HepG2 (cell line): Measurements from ENCODE around the gene LPIN3. TPM values are rescaled to one million over a fixed set of nuclear protein-coding genes. Genes with fewer than 3 reads are reported as not detected.

ENCODE experiments used
- AKNA ChIP-seq: sonication (generic); formaldehyde crosslinking; IDR thresholded peaks from 2 replicates; pipeline ENCODE4 v1.4.0; 2020; ENCODE audit warnings: missing genetic modification reagents, borderline replicate concordance
- ATF4 ChIP-seq, 2 experiments: fragments of 450-650 bp in 1 of 2; sonication (generic) in 1 of 2; formaldehyde crosslinking; IDR thresholded peaks; 2 replicates each; pipeline versions ENCODE4 v1.5.0 to v1.8.0; 2020 to 2022; ENCODE audit warnings: mild to moderate bottlenecking in 1 of 2, missing genetic modification reagents in 1 of 2
- GMEB2 ChIP-seq: IDR thresholded peaks from 2 replicates; pipeline ENCODE4 v1.6.1; 2016; ENCODE audit warnings: missing biosample characterization, missing genetic modification reagents, low read depth
- HDAC1 ChIP-seq: sonication (generic); formaldehyde crosslinking; IDR thresholded peaks from 2 replicates; pipeline ENCODE4 v1.5.1; 2020; ENCODE audit warnings: mild to moderate bottlenecking, missing genetic modification reagents
- HMG20B ChIP-seq: conservative IDR thresholded peaks from 2 replicates; pipeline ENCODE4 v1.6.1; 2016; ENCODE audit warnings: missing genetic modification reagents, missing compliant biosample characterization
- KLF13 ChIP-seq: sonication (generic); formaldehyde crosslinking; IDR thresholded peaks from 2 replicates; pipeline ENCODE4 v1.4.0; 2020; ENCODE audit warnings: mild to moderate bottlenecking, missing genetic modification reagents
- MNT ChIP-seq: fragments of 450-650 bp; IDR thresholded peaks from 2 replicates; pipeline ENCODE4 v1.6.1; 2016
- NFIC ChIP-seq: IDR thresholded peaks from 2 replicates; pipeline ENCODE4 v1.6.1; 2012; ENCODE audit warnings: mild to moderate bottlenecking, low read length, inconsistent platforms
- PHF20 ChIP-seq: sonication (generic); formaldehyde crosslinking; IDR thresholded peaks from 2 replicates; pipeline ENCODE4 v1.5.0; 2020; ENCODE audit warnings: mild to moderate bottlenecking, missing genetic modification reagents
- PLRG1 ChIP-seq: fragments of 450-650 bp; conservative IDR thresholded peaks from 2 replicates; pipeline ENCODE4 v1.6.1; 2016
- PPARG ChIP-seq: conservative IDR thresholded peaks from 2 replicates; pipeline ENCODE4 v1.6.1; 2016; ENCODE audit warnings: missing biosample characterization, missing genetic modification reagents
- SMC3 ChIP-seq: IDR thresholded peaks from 2 replicates; pipeline ENCODE4 v1.6.1; 2011; ENCODE audit warnings: low read length, improper control_type of control experiment
- STAT6 ChIP-seq: sonication (generic); formaldehyde crosslinking; IDR thresholded peaks from 2 replicates; pipeline ENCODE4 v1.4.0; 2020; ENCODE audit warnings: missing genetic modification reagents, mild to moderate bottlenecking, borderline replicate concordance
- ZFYVE20 ChIP-seq: sonication (generic); formaldehyde crosslinking; IDR thresholded peaks from 2 replicates; pipeline ENCODE4 v1.8.0; 2023; ENCODE audit warnings: low read depth, mild to moderate bottlenecking, moderate library complexity, missing genetic modification reagents, borderline replicate concordance
- ZMAT3 ChIP-seq: sonication (generic); formaldehyde crosslinking; conservative IDR thresholded peaks from 2 replicates; pipeline ENCODE4 v1.7.0; 2021; ENCODE audit warnings: missing genetic modification reagents
- ZNF256 ChIP-seq: sonication (generic); formaldehyde crosslinking; conservative IDR thresholded peaks from 2 replicates; pipeline ENCODE4 v1.4.0; 2020; ENCODE audit warnings: missing genetic modification reagents
- ZNF451 ChIP-seq: sonication (generic); formaldehyde crosslinking; IDR thresholded peaks from 2 replicates; pipeline ENCODE4 v1.5.0; 2020; ENCODE audit warnings: mild to moderate bottlenecking, missing genetic modification reagents
- polyA plus RNA-seq, 8 experiments: library from polyadenylated mRNA; depleted of rRNA in 3 of 8; stranded (reverse) in 7 of 8; unstranded in 1 of 8; fragments of >200 nt; fragmentation: Illumina TruSeq in 4 of 8; extraction: Trizol in 4 of 8; gene quantifications; 2 replicates each; pipeline versions ENCODE4 v1.2.1 to v1.2.3, GENCODE V29; 2011 to 2016; ENCODE audit warnings: low read depth in 4 of 8, missing spikeins in 1 of 8, mixed read lengths in 1 of 8; ENCODE audit not compliant: insufficient read depth in 1 of 8
- total RNA-seq, 5 experiments: library from RNA; depleted of rRNA; stranded (reverse); fragments of >200 nt; fragmentation: Illumina TruSeq; extraction: Trizol; gene quantifications; 2 replicates each; pipeline ENCODE4 v1.2.3, GENCODE V29; 2016; ENCODE audit warnings: low read depth in 1 of 5

LPIN3 gene
- total and polyA plus RNA-seq, 2 of the 13 experiments (the other 11 are each of a cell fraction or from before 2014, with no cell fraction given) = 14.2 to 28.6 TPM

- TF ChIP-seq HMG20B (CRISPR knock-in tag) (no peak), AKNA (CRISPR knock-in tag) (no peak), NFIC (no peak), KLF13 (CRISPR knock-in tag) (0 out of 2 replicates have a peak, but pooled peaks have one; percentile 23), GMEB2 (CRISPR knock-in tag) (no peak), PLRG1 (no peak), PHF20 (CRISPR knock-in tag) (0 out of 2 replicates have a peak, but pooled peaks have one; percentile 52), ZFYVE20 (CRISPR knock-in tag) (no peak), ATF4 (CRISPR knock-in tag; IDR thresholded peaks at IDR 0.05) (0 out of 4 replicates have a peak, but pooled peaks of 1 of the 2 experiments have one; percentile 12), STAT6 (no peak), ZNF256 (CRISPR knock-in tag) (no peak), MNT (peak; percentile 68), SMC3 (no peak), HDAC1 (CRISPR knock-in tag) (no peak), ZMAT3 (CRISPR knock-in tag) (no peak), ZNF451 (CRISPR knock-in tag) (0 out of 2 replicates have a peak, but pooled peaks have one; percentile 70), PPARG (CRISPR knock-in tag) (peak; percentile 19; the same call in 1 of the 2 replicates)
Measured at GRCh38 chr20:41329435-41330342, 10.9 kb upstream of the LPIN3 start (continued).
